Measurements from ENCODE around the gene WDFY2.

DNA sequence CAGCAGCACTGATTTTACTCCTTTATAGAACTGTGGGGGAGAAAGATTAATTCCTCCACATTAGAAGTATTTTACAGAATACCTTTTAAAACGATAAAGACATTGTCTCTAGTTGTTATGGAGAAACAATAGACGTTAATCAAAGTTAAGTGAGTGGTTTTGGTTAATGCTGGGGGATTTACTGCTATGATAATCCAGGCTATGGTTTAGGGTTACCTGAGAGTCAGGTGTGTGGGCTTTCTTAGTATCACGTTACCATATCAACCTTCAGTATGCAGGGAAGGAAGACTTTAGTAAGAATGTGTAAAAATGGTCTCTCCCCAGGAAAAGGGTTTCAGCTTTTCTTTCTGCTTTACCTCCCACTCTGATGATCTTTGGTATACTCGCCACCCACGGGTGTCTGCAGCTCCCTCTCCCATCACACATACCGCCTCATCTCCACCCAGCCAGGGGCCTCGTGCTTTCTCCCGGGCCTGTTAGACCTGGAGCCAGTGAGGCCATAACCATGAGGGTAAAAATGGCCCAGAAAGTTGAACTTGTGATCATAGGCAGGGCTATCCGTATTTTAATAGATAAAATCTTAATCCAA lies 45.6 kb upstream of the WDFY2 start:
- TF ChIP-seq, protein P1, sequence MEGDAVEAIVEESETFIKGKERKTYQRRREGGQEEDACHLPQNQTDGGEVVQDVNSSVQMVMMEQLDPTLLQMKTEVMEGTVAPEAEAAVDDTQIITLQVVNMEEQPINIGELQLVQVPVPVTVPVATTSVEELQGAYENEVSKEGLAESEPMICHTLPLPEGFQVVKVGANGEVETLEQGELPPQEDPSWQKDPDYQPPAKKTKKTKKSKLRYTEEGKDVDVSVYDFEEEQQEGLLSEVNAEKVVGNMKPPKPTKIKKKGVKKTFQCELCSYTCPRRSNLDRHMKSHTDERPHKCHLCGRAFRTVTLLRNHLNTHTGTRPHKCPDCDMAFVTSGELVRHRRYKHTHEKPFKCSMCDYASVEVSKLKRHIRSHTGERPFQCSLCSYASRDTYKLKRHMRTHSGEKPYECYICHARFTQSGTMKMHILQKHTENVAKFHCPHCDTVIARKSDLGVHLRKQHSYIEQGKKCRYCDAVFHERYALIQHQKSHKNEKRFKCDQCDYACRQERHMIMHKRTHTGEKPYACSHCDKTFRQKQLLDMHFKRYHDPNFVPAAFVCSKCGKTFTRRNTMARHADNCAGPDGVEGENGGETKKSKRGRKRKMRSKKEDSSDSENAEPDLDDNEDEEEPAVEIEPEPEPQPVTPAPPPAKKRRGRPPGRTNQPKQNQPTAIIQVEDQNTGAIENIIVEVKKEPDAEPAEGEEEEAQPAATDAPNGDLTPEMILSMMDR (conservative IDR thresholded peaks at IDR 0.05): no peak
- TF ChIP-seq EZH2 (IDR thresholded peaks at IDR 0.05; ENCODE audit: low read depth): no peak

Measured in PC-9 (cell line).